Fibroblast of pulmonary artery (primary cell): ENCODE measurements around the gene GNAO1.

Experiments used
- DNase-seq: peaks from one replicate; pipeline ENCODE4 v3.0.0-alpha.2; 2010; ENCODE audit warnings: low read depth
- H3K4me3 ChIP-seq: replicated peaks from 2 replicates; pipeline ENCODE4 v1.5.1; 2011; ENCODE audit warnings: low read depth, mild to moderate bottlenecking, control low read depth, low read length, moderate library complexity
- TF ChIP-seq, protein P1 (sequence below): IDR thresholded peaks from 2 replicates; pipeline ENCODE4 v1.5.1; 2011; ENCODE audit warnings: mild to moderate bottlenecking, control low read depth, low read length, inconsistent platforms; ENCODE audit errors: missing control alignments

GNAO1 gene

DNA sequence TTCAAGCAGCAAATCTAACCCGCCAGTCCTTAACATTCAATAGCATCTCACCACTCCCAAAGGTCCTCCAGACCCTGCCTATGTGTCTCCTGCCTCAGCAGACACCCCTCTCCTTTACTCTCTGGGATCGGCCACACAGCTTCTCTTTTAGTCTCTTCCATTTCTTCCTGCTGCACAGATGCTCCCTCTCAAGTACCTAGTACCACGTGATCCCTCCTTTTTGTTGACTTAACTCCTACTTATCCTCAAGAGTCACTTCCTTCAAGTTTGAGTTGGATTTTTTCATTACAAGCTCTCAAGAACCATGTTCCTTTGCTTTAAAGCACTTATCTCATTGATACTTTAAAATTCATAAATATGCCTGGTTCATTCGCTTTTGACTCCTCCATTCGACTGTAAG is 209.2 kb downstream of the GNAO1 start:
- TF ChIP-seq, protein P1, sequence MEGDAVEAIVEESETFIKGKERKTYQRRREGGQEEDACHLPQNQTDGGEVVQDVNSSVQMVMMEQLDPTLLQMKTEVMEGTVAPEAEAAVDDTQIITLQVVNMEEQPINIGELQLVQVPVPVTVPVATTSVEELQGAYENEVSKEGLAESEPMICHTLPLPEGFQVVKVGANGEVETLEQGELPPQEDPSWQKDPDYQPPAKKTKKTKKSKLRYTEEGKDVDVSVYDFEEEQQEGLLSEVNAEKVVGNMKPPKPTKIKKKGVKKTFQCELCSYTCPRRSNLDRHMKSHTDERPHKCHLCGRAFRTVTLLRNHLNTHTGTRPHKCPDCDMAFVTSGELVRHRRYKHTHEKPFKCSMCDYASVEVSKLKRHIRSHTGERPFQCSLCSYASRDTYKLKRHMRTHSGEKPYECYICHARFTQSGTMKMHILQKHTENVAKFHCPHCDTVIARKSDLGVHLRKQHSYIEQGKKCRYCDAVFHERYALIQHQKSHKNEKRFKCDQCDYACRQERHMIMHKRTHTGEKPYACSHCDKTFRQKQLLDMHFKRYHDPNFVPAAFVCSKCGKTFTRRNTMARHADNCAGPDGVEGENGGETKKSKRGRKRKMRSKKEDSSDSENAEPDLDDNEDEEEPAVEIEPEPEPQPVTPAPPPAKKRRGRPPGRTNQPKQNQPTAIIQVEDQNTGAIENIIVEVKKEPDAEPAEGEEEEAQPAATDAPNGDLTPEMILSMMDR = no peak
- H3K4me3 ChIP-seq = no peak overlapping the region
- no peak for DNase-seq

DNA sequence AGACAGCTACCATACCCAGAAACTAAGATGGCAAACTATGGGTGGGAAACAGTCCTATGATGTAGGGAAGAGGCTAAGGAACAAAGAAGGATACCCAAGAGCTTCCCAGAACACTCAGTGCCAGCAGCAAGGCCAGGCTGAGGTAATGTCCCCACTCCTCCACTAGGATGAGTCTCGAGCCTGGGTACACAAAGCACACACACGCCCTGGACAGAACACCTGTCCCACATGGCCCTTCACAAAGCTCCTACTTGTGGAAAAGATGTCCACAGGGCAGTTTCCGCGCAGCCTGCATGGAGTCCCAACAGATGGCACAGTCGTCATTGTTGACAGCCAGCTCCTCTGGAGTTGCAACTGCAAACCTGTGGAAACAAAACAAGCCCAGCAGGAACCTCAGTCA is 210.2 kb downstream of the GNAO1 start:
- H3K4me3 ChIP-seq = no peak overlapping the region
- no peak for DNase-seq
- TF ChIP-seq, protein P1 = peak; percentile 27

DNA sequence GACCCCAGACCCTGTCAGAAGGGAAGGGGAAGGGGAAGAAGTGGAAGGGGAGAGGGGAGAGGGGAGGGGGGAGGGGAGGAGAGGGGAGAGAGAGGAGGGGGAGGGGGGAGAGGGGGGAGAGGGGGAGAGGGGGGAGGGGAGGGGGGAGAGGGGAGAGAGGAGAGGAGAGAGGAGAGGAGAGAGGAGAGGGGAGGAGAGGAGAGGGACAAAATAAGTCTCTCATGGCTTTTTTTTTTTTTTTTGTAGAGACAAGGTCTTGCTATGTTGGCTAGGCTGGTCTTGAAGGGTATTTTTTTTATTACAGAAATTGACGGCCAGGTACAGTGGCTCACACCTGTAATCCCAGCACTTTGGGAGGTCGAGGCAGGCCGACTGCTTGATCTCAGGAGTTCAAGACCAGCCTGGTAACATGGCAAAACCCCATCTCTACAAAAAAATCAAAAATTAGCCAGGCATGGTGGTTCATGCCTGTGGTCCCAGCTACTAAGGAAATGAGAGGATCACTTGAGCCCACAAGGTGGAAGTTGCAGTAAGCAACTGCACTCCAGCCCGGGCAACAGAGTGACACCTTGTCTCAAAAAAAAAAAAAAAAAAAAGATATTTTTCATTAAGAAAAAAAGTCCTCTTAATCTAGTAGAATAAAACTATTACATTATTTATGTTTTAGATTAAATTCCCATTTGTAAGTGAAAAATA is 214.8 kb downstream of the GNAO1 start:
- TF ChIP-seq, protein P1 = no peak
- no peak for DNase-seq
- H3K4me3 ChIP-seq = no peak overlapping the region
